Subcutaneous adipose tissue (tissue), 4 donors: ENCODE data around the gene PBX3. TPM values are rescaled to one million over a fixed set of nuclear protein-coding genes. Genes with fewer than 3 reads are reported as not detected.

Source experiments
- CTCF ChIP-seq: fragments of 450-650 bp; IDR thresholded peaks from one replicate; pipeline ENCODE4 v1.5.1; 2016; ENCODE audit warnings: low read depth, mild to moderate bottlenecking, control low read depth, antibody characterized with exemption, moderate library complexity
- total RNA-seq, 4 donors: library from RNA; depleted of rRNA; stranded (reverse); fragments of >200 nt; gene quantifications; one replicate each; pipeline ENCODE4 v1.1.0, GENCODE V29; 2016

Gene PBX3
- total RNA-seq, 4 donors from 2014 or later: 29.7 to 44.9 (median 35.4) TPM

GRCh38 chr9:125707472-125707804 is 39.7 kb upstream of the PBX3 start:
- TF ChIP-seq CTCF: no peak

GRCh38 chr9:125726456-125727132 is 20.6 kb upstream of the PBX3 start:
- no peak for TF ChIP-seq CTCF

- no peak for TF ChIP-seq CTCF
These were observed 17.0 kb upstream of the PBX3 start for GRCh38 chr9:125730168-125730567.

- no peak for TF ChIP-seq CTCF
These were observed 14.6 kb upstream of the PBX3 start for GRCh38 chr9:125732562-125732961.

GRCh38 chr9:125739436-125739835 is 7.7 kb upstream of the PBX3 start:
- no peak for TF ChIP-seq CTCF

DNA sequence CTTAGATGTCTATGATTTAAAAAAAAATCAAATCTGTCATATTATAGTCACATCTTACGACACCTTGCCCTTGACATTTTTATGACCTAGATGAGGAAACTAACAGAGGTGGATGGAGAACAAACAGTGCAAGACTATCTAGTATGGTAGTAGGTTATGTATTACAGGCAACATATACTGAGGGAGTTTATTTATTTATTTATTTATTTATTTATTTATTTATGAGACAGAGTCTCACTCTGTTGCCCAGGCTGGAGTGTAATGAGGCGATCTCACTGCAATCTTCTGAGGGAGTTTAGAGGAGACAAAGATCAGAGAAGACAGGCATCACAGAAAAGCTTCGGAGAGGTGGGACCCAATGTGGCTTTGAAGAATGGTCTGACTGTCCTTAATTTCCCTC is 4.5 kb upstream of the PBX3 start:
- no peak for TF ChIP-seq CTCF

DNA sequence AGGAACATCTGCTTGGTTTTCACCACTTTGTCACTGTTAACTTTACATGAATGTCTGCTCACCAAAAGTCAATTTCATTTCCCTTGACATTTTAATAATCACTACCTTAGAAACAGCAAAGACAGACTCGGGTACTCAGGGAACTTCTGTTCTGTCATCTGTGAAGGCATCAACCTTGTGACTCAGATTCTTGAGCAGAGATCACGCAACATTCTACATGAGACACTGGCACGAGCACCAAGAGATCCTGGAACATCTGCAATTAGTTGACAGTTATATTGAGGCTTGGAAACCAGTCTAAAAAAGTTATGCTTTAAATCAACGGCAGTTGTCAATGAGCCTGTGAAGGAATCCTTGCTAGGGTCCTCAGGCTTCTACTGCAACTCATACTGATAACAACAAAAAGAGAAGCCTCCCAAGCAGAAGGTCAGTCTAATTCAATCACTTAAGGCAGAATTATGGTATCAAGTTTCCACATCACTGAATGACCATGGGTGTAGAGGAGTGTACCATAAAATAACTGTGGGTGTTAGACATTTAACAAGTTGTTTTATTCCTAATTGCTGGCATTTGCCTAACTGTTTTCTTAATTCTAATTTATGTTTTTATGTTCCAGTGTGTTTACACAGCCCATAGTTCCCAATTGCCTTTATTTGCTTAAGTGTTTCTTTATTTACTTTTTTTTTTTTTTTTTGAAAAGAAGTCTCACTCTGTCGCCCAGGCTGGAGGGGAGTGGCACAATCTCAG is 3.3 kb upstream of the PBX3 start:
- TF ChIP-seq CTCF: no peak
